ENCODE measurements around the gene NHLH2. TPM values are rescaled to one million over a fixed set of nuclear protein-coding genes. Genes with fewer than 3 reads are reported as not detected.

The NHLH2 gene
- not detected for total RNA-seq

GRCh38 chr1:115840605-115841460, at the start of gene NHLH2:
Gene NHLH2, minus strand, starts transcription at chr1:115841126. Its CDS starts 2,754 bp downstream, at chr1:115838372.
- DNase-seq (ENCODE audit: low spot score), result no peak
- no peak for ATAC-seq

- ATAC-seq, result no peak
- no peak for DNase-seq (ENCODE audit: low spot score)
Observed at GRCh38 chr1:115890580-115890979, 49.7 kb upstream of the NHLH2 start.

GRCh38 chr1:115888976-115889375, 48.0 kb upstream of the NHLH2 start:
- ATAC-seq, result no peak

DNA sequence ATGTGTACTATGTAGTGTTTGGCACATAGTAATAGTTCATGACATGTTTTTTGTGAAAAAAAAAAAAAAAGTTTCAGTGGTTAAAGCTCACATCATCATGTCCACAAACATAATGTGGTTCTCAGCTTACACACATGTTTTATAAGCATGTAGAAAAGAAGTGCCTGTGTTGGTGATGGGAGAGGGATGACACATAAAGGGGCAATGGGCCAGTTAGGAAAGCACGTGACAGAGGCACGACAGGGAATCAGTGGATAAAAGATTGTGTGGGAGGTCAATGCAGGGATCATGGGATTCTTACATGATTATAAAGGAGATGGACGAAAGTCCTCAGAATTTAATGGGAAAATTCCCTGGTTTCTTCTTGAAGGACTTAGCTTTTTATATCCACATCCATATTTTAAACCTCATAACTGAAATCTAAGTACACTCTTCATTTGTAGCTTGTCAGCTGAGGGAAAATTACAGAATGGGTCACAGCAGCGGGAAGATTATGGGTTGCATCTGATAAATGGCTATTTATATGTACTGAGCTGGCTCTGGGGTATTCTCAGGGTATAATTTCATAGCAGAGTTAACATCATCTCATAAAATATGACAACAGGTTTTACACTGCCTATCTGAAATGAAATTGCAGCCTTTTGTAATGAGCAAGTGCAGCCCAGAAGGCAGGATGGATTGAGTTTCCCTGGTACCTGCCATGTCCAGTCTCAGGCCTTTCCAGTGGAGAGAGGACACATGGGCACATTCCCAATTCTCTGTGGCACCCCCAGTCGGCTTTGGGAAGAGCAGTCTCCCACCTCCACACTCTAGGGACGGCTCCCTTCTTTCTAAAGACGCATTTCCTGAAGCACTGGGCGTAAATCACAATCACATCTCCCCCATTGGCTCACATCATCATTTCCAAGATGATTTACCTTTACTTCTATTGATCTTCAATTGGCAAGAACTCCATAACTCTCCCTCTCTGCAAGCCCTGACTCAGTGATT, 42.3 kb upstream of the NHLH2 start:
- DNase-seq (ENCODE audit: low spot score), result no peak

More at GRCh38 chr1:115888976-115889375, 48.0 kb upstream of the NHLH2 start:
- no peak for DNase-seq (ENCODE audit: low spot score)

GRCh38 chr1:115880981-115881672, 40.2 kb upstream of the NHLH2 start:
- peak; percentile 68 for ATAC-seq

More for the DNA sequence above, 42.3 kb upstream of the NHLH2 start:
- no peak for ATAC-seq

GRCh38 chr1:115879977-115880376, 39.1 kb upstream of the NHLH2 start:
- ATAC-seq (no peak), DNase-seq (ENCODE audit: low spot score) (no peak)

More at GRCh38 chr1:115880981-115881672, 40.2 kb upstream of the NHLH2 start:
- DNase-seq (ENCODE audit: low spot score), result no peak

DNA sequence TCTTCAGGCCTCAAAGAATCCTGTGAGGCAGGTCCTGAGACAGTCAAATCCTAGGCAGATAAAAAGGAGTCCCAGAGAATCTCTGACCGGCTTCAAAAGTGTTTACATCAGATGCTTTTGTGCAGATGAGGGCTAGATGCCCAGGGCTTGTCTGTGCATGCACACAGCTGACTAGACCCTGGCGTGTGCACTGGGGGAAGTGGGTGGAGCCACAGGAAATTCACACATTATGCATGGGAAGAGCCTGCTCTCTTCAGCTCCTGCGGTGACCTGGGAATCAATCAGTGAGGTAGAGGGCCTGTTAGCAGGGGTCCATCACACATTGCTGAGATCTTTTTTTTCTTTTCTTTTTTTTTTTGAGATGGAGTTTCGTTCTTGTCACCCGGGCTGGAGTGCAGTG, 36.6 kb upstream of the NHLH2 start:
- no peak for ATAC-seq

GRCh38 chr1:115874904-115875303, 34.0 kb upstream of the NHLH2 start:
- ATAC-seq (no peak), DNase-seq (ENCODE audit: low spot score) (no peak)

More for the DNA sequence above, 36.6 kb upstream of the NHLH2 start:
- DNase-seq (ENCODE audit: low spot score), result no peak

GRCh38 chr1:115874497-115874896, 33.6 kb upstream of the NHLH2 start:
- DNase-seq (ENCODE audit: low spot score), result no peak
- ATAC-seq, result no peak

GRCh38 chr1:115873184-115873583, 32.3 kb upstream of the NHLH2 start:
- ATAC-seq (no peak), DNase-seq (ENCODE audit: low spot score) (no peak)

DNA sequence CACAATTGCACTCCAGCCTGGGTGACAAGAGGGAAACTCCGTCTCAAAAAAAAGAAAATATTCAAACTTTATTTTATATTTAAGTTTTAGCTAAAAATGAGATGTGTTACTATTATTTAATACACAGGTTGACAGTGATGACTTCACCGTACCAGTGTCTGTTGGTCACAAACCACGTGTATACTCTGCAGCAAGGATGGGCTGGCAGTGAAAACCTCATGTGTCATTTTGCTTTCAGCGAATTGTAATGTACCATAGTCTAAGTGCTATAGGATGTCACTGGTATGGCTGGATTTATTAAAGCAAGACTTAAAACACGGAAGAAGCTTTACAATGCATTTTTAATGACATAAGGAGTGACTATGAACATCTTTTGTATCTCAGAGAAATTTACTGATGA, 28.1 kb upstream of the NHLH2 start:
- DNase-seq (ENCODE audit: low spot score), result no peak
- ATAC-seq, result no peak

GRCh38 chr1:115867216-115867615, 26.3 kb upstream of the NHLH2 start:
- no peak for DNase-seq (ENCODE audit: low spot score)
- no peak for ATAC-seq

- DNase-seq (ENCODE audit: low spot score), result no peak
- no peak for ATAC-seq
Observed at GRCh38 chr1:115865704-115866380, 24.9 kb upstream of the NHLH2 start.

DNA sequence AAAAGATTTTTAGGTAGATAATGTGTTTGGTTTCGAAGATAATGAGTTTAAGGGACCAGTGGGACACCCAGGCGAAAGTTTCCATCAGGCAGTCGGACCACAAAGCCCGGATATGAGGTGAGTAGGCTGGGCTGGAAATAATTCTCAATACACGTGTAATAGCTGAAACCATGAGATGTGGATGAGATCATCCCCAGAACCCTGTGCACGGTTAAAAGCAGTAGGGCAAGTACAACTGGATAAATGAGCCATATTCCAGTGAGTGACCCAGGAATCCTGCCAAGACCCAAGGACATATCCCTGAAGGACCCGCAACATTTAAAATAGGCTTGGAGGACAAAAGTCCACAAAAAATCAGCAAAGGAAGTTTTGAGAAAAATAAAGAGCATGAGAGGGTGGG, 21.5 kb upstream of the NHLH2 start:
- DNase-seq (ENCODE audit: low spot score) (no peak), ATAC-seq (no peak)

DNA sequence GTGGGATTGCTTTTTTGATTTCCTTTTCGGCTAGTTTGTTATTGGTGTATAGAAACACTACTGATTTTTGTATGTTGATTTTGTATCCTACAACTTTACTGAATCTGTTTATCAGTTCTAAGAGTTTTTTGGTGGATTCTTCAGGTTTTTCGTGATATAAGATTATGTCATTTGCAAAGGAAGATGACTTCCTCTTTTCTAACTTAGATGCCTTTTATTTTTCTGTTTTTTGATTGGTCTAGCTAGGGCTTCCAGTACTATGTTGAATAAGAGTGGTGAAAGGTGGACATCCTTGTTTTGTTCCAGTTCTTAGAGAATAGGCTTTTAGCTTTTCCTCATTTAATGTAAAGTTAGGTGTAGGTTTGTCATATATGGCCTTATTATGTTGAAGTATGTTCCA, 13.1 kb upstream of the NHLH2 start:
- ATAC-seq (no peak), DNase-seq (ENCODE audit: low spot score) (no peak)

DNA sequence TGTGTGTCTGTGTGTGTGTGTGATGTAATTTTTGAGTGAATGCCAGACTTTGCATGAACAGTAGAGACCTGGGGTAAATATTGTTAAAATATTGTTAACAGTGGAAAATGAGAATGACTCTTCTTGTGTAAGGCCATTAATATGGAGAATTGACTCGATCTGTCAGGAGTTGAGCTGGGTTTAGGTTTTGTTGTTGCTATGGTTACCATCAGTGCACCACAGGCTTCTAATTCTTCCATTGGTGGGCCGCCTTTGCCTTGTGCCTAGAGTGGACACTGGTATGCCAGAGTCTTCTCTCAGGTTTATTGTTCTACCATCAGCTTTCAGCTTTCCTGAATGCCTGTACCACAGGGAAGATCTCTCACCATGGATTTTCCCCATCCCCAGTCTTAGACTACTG, 10.0 kb upstream of the NHLH2 start:
- DNase-seq (ENCODE audit: low spot score) (no peak), ATAC-seq (no peak)

- no peak for DNase-seq (ENCODE audit: low spot score)
- no peak for ATAC-seq
Observed at GRCh38 chr1:115847787-115848186, 6.9 kb upstream of the NHLH2 start.

DNA sequence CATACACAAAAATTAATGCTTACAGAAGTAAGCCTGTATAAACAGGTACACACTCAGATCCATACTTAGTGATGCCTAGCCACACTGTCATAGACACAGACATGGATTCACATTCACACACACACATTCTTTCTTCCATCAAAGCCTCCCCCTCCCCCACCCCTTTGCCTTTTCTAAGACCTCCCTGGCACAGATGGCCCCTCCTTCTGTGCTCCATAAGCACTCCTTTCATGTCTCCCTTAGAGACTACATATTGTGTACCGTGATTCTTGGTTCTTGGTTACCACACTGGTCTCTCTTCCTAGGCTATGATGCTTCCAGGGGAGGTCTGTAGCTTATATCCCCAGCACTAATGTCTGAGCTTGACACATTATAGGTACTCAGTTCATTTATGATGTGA, 2.0 kb upstream of the NHLH2 start:
- no peak for ATAC-seq
- no peak for DNase-seq (ENCODE audit: low spot score)

GRCh38 chr1:115839679-115840237, 1.2 kb downstream of the NHLH2 start:
- no peak for ATAC-seq
- DNase-seq (ENCODE audit: low spot score), result no peak

Data from left lobe of liver (tissue), 2 donors.